CD4-positive, alpha-beta T cell treated with Interleukin-2 at 100 ng/mL for 4 hours (primary cell): Measurements from ENCODE around the gene GPRC5B.

ENCODE experiments used
- DNase-seq: peaks from one replicate; pipeline ENCODE4 v3.0.0-alpha.2; 2020; ENCODE audit warnings: low spot score

The GPRC5B gene

GRCh38 chr16:19898166-19898565 is 13.5 kb upstream of the GPRC5B start:
- no peak for DNase-seq

- DNase-seq = no peak
These were observed 12.3 kb upstream of the GPRC5B start for GRCh38 chr16:19896951-19897350.

- no peak for DNase-seq
These were observed 9.9 kb upstream of the GPRC5B start for GRCh38 chr16:19894586-19894985.

GRCh38 chr16:19892902-19893301 is 8.3 kb upstream of the GPRC5B start:
- no peak for DNase-seq

- no peak for DNase-seq
These were observed 6.3 kb upstream of the GPRC5B start for GRCh38 chr16:19890901-19891300.

GRCh38 chr16:19888834-19889233 is 4.2 kb upstream of the GPRC5B start:
- DNase-seq = no peak

- peak; percentile 82 for DNase-seq
These were observed 1.7 kb upstream of the GPRC5B start for GRCh38 chr16:19886073-19886941.

GRCh38 chr16:19885451-19886072 is 914 bp upstream of the GPRC5B start:
- DNase-seq = no peak

GRCh38 chr16:19883966-19884485 is 622 bp downstream of the GPRC5B start:
- DNase-seq = no peak

GRCh38 chr16:19883296-19883965 is 1.2 kb downstream of the GPRC5B start:
- DNase-seq = no peak

- no peak for DNase-seq
These were observed 2.0 kb downstream of the GPRC5B start for GRCh38 chr16:19882646-19883045.

- DNase-seq = no peak
These were observed 2.5 kb downstream of the GPRC5B start for GRCh38 chr16:19882186-19882585.

- no peak for DNase-seq
These were observed 2.9 kb downstream of the GPRC5B start for GRCh38 chr16:19881783-19882182.

GRCh38 chr16:19881028-19881427 is 3.6 kb downstream of the GPRC5B start:
- no peak for DNase-seq

GRCh38 chr16:19879241-19879792 is 5.3 kb downstream of the GPRC5B start:
- DNase-seq = no peak

- no peak for DNase-seq
These were observed 5.9 kb downstream of the GPRC5B start for GRCh38 chr16:19878757-19879156.

- no peak for DNase-seq
These were observed 8.1 kb downstream of the GPRC5B start for GRCh38 chr16:19876501-19877059.

- no peak for DNase-seq
These were observed 8.7 kb downstream of the GPRC5B start for GRCh38 chr16:19875900-19876299.

- no peak for DNase-seq
These were observed 9.6 kb downstream of the GPRC5B start for GRCh38 chr16:19874851-19875546.

- DNase-seq = no peak
These were observed 10.6 kb downstream of the GPRC5B start for GRCh38 chr16:19874026-19874425.

GRCh38 chr16:19872935-19873334 is 11.7 kb downstream of the GPRC5B start:
- DNase-seq = no peak
